SK-N-SH treated with all-trans-retinoic acid at 6 μM for 48 hours (cell line): ENCODE data around the gene KCNK6.

Experiments used
- CSDC2 ChIP-seq: fragments of 250-450 bp; sonication (Bioruptor Pico); IDR thresholded peaks from 2 replicates; pipeline ENCODE4 v1.5.0; 2020; ENCODE audit warnings: mild to moderate bottlenecking, moderate library complexity
- GLIS3 ChIP-seq: fragments of 250-450 bp; sonication (Bioruptor Pico); IDR thresholded peaks from 2 replicates; pipeline ENCODE4 v1.5.0; 2020; ENCODE audit warnings: mild to moderate bottlenecking, moderate library complexity
- RARB ChIP-seq: fragments of 250-450 bp; sonication (Bioruptor Pico); IDR thresholded peaks from 2 replicates; pipeline ENCODE4 v1.8.0; 2021; ENCODE audit warnings: mild to moderate bottlenecking, moderate library complexity
- ZC3H10 ChIP-seq: fragments of 250-450 bp; sonication (Bioruptor Pico); IDR thresholded peaks from 2 replicates; pipeline ENCODE4 v1.5.1; 2021; ENCODE audit warnings: mild to moderate bottlenecking, moderate library complexity
- ZFP30 ChIP-seq: fragments of 450-650 bp; formaldehyde crosslinking; IDR thresholded peaks from 2 replicates; pipeline ENCODE4 v1.5.0; 2022; ENCODE audit warnings: mild to moderate bottlenecking, moderate library complexity
- TF ChIP-seq, protein P1 (sequence below): fragments of 250-450 bp; sonication (Bioruptor Pico); IDR thresholded peaks from 2 replicates; pipeline ENCODE4 v1.8.0; 2020; ENCODE audit warnings: mild to moderate bottlenecking, moderate library complexity, borderline replicate concordance

DNA sequence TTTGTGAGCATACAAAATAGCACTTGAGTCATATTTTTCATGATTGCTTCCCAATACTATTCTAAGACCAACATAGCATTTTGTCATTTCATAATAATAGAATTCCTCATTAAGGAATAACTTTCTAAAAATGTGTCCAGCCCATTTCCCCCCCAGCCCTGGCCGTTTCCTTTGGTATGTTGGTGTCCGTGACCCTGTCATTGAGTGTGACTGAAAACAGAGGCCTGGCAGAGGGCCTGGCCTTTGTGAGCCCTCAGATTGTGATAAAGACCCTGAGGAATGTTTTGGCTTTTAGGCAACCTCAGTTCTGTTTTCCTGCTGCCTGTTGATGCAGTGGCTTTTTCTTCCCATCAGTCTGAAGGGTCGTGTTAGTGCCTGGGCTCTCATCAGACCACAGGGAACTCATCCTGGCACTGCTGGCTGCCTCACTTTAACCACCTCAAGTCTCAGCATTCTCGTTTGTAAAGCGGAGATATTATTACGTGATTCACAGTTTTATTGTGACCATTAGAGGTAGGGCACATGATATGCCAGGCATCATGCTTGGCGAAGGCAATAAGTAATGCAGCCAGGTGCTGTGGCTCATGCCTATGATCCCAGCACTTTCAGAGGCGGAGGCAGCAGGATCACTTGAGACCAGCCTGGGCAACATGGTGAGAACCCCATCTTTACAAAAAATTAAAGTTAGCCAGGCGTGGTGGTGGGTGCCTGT is 41.5 kb upstream of the KCNK6 start:
- TF ChIP-seq, protein P1, sequence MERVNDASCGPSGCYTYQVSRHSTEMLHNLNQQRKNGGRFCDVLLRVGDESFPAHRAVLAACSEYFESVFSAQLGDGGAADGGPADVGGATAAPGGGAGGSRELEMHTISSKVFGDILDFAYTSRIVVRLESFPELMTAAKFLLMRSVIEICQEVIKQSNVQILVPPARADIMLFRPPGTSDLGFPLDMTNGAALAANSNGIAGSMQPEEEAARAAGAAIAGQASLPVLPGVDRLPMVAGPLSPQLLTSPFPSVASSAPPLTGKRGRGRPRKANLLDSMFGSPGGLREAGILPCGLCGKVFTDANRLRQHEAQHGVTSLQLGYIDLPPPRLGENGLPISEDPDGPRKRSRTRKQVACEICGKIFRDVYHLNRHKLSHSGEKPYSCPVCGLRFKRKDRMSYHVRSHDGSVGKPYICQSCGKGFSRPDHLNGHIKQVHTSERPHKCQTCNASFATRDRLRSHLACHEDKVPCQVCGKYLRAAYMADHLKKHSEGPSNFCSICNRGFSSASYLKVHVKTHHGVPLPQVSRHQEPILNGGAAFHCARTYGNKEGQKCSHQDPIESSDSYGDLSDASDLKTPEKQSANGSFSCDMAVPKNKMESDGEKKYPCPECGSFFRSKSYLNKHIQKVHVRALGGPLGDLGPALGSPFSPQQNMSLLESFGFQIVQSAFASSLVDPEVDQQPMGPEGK (CRISPR knock-in tag): no peak
- TF ChIP-seq RARB (CRISPR knock-in tag) (no peak), ZFP30 (no peak), GLIS3 (CRISPR knock-in tag) (no peak), CSDC2 (CRISPR knock-in tag) (no peak), ZC3H10 (CRISPR knock-in tag) (no peak)
